PC-9 (cell line): Measurements from ENCODE around the gene WBP2NL. TPM values are rescaled to one million over a fixed set of nuclear protein-coding genes. Genes with fewer than 3 reads are reported as not detected.

Experiments used
- BruUV-seq: library from RNA; stranded (reverse); fragments of 400-500 nt; replicated peaks from 2 replicates; lab custom pipeline; 2021; lab: Mats Ljungman, UMichigan
- CTCF ChIA-PET: fragments of 300-600 bp; sonication (Branson Sonifier 250); formaldehyde crosslinking; loops from one replicate; lab custom pipeline; 2022; ENCODE audit warnings: antibody characterized with exemption; lab: Charles Lee
- POLR2A ChIA-PET: fragments of 300-600 bp; sonication (Branson Sonifier 250); formaldehyde crosslinking; loops from one replicate; lab custom pipeline; 2022; ENCODE audit warnings: antibody characterized with exemption; ENCODE audit not compliant: unreplicated experiment; lab: Charles Lee
- DNase-seq, 2 experiments: peaks; one replicate each; pipeline versions ENCODE4 v3.0.0 to v3.0.0-alpha.2; 2015 to 2022; ENCODE audit warnings: mixed read lengths in 1 of 2
- H2AFZ ChIP-seq: fragments of 200-600 bp; sonication (generic); 2 replicates; pipeline ENCODE4 v1.8.1; 2017; ENCODE audit warnings: antibody characterized with exemption
- H3F3A ChIP-seq: fragments of 200-600 bp; sonication (generic); 2 replicates; pipeline ENCODE4 v1.8.1; 2017; ENCODE audit warnings: antibody characterized with exemption, mild to moderate bottlenecking, low read depth; ENCODE audit not compliant: insufficient read depth
- H3K27ac ChIP-seq: fragments of 200-600 bp; sonication (generic); 2 replicates; pipeline ENCODE4 v1.6.1; 2016; ENCODE audit warnings: mixed run types
- H3K27me3 ChIP-seq: fragments of 200-600 bp; sonication (generic); 2 replicates; pipeline ENCODE4 v1.6.1; 2016; ENCODE audit warnings: low read depth, mixed run types; ENCODE audit not compliant: insufficient read depth
- H3K36me3 ChIP-seq: fragments of 200-600 bp; sonication (generic); 2 replicates; pipeline ENCODE4 v1.6.1; 2016; ENCODE audit warnings: low read depth, mixed run types
- H3K4me1 ChIP-seq: fragments of 200-600 bp; sonication (generic); replicated peaks from 2 replicates; pipeline ENCODE4 v1.6.1; 2016; ENCODE audit warnings: mixed run types; ENCODE audit not compliant: insufficient read depth
- H3K4me2 ChIP-seq: fragments of 200-600 bp; sonication (generic); 2 replicates; pipeline ENCODE4 v1.6.1; 2017; ENCODE audit warnings: mixed run types
- H3K4me3 ChIP-seq: fragments of 200-600 bp; sonication (generic); 2 replicates; pipeline ENCODE4 v1.6.1; 2016; ENCODE audit warnings: mixed run types
- H3K79me2 ChIP-seq: fragments of 200-600 bp; sonication (generic); 2 replicates; pipeline ENCODE4 v1.6.1; 2017; ENCODE audit warnings: low read depth, mixed run types
- H3K9me2 ChIP-seq: fragments of 200-600 bp; sonication (generic); 2 replicates; pipeline ENCODE4 v1.8.1; 2017; ENCODE audit warnings: mild to moderate bottlenecking; ENCODE audit not compliant: insufficient read depth
- H3K9me3 ChIP-seq: fragments of 200-600 bp; sonication (generic); 2 replicates; pipeline ENCODE4 v1.8.1; 2016; ENCODE audit warnings: low read depth; ENCODE audit not compliant: insufficient read depth
- H4K20me1 ChIP-seq: fragments of 200-600 bp; sonication (generic); 2 replicates; pipeline ENCODE4 v1.8.1; 2017; ENCODE audit not compliant: insufficient read depth
- CTCF ChIP-seq: fragments of 200-600 bp; sonication (generic); conservative IDR thresholded peaks from 2 replicates; pipeline ENCODE4 v1.6.1; 2017; ENCODE audit warnings: mixed run types, antibody characterized with exemption, mild to moderate bottlenecking, moderate library complexity
- EZH2 ChIP-seq: fragments of 200-600 bp; sonication (generic); IDR thresholded peaks from 2 replicates; pipeline ENCODE4 v1.8.0; 2017; ENCODE audit warnings: antibody characterized with exemption, low read depth
- intact Hi-C: fragments of 100-400 bp; cut with micrococcal nuclease; formaldehyde crosslinking; loops from one replicate; pipeline ENCODE4 v1.10.0; 2022; ENCODE audit not compliant: unreplicated experiment
- total RNA-seq: library from RNA; stranded (reverse); gene quantifications from 2 replicates; pipeline ENCODE4 v1.2.3, GENCODE V29; 2021

The WBP2NL gene
- total RNA-seq, 1 experiment from 2014 or later = 7.1 TPM

GRCh38 chr22:42073621-42074041 is 75.0 kb downstream of the WBP2NL start:
- no peak overlapping the region for H3K4me2 ChIP-seq
- intact Hi-C loops = loop anchor here (10.0 kb wide), 1 partner anchor 129 kb away; the partner anchor contains the start of gene CENPM

GRCh38 chr22:42074132-42074811 is 75.7 kb downstream of the WBP2NL start, which contains the start of gene PHETA2:
Gene PHETA2 (plus strand): TSS chr22:42074248. CDS start chr22:42077294, 3,046 bp downstream.
- peaks cover 24% of the 10 kb centered on the region for H3K4me1 ChIP-seq
- POLR2A ChIA-PET = no interaction called here
- H3K9me3 ChIP-seq = no peaks in the 10 kb centered on the region; the same call in 1 of the 2 replicates
- H4K20me1 ChIP-seq = no peaks in the 10 kb centered on the region
- no peak within 1 kb of the TSS for H3K4me3 ChIP-seq
- H3F3A ChIP-seq = peaks cover 14% of the 10 kb centered on the region; the same call in 1 of the 2 replicates
- CTCF ChIA-PET = no interaction called here
- no peak within 1 kb of the TSS for H3K27ac ChIP-seq
- intact Hi-C loops = loop anchor here (10.0 kb wide), 1 partner anchor 129 kb away; the partner anchor contains the start of gene CENPM
- DNase-seq = peak in 1 of 2 experiments; percentile 29
- no TSS peak for BruUV-seq
- H3K27me3 ChIP-seq = no peaks in the 10 kb centered on the region
- H3K36me3 ChIP-seq = no peaks in the 10 kb centered on the region
- TF ChIP-seq EZH2 (no peak), CTCF (no peak)
- H2AFZ ChIP-seq = no peak within 1 kb of the TSS
- H3K9me2 ChIP-seq = no peaks in the 10 kb centered on the region
- H3K4me2 ChIP-seq = no peak within 1 kb of the TSS
- no peaks in the 10 kb centered on the region for H3K79me2 ChIP-seq

More at GRCh38 chr22:42073621-42074041, 75.0 kb downstream of the WBP2NL start:
- no peaks in the 10 kb centered on the region for H3K27me3 ChIP-seq
- H3F3A ChIP-seq = peaks cover 14% of the 10 kb centered on the region; the same call in 1 of the 2 replicates
- no peak overlapping the region for H3K27ac ChIP-seq
- H3K4me3 ChIP-seq = no peak overlapping the region
- no TSS peak for BruUV-seq
- H4K20me1 ChIP-seq = no peaks in the 10 kb centered on the region
- H2AFZ ChIP-seq = no peak overlapping the region
- DNase-seq = no peak
- H3K9me3 ChIP-seq = no peaks in the 10 kb centered on the region; the same call in 1 of the 2 replicates
- no peaks in the 10 kb centered on the region for H3K9me2 ChIP-seq
- no peak for TF ChIP-seq CTCF
- TF ChIP-seq EZH2 = no peak
- ChIA-PET POLR2A (no interaction called here), CTCF (no interaction called here)
- H3K79me2 ChIP-seq = no peaks in the 10 kb centered on the region
- peaks cover 18% of the 10 kb centered on the region for H3K4me1 ChIP-seq
- no peaks in the 10 kb centered on the region for H3K36me3 ChIP-seq

- Histone ChIP-seq H3K27ac (no peak overlapping the region), H3K9me2 (no peaks in the 10 kb centered on the region), H3K9me3 (no peaks in the 10 kb centered on the region; the same call in 1 of the 2 replicates), H3K4me1 (peaks cover 18% of the 10 kb centered on the region), H3K36me3 (no peaks in the 10 kb centered on the region), H3K27me3 (no peaks in the 10 kb centered on the region), H3K4me3 (no peak overlapping the region), H3K4me2 (no peak overlapping the region), H3F3A (peaks cover 8% of the 10 kb centered on the region; the same call in 1 of the 2 replicates), H3K79me2 (peaks cover 1% of the 10 kb centered on the region; the same call in 1 of the 2 replicates), H2AFZ (no peak overlapping the region), H4K20me1 (no peaks in the 10 kb centered on the region)
- TF ChIP-seq CTCF (no peak), EZH2 (no peak)
- CTCF ChIA-PET = no interaction called here
- POLR2A ChIA-PET = interaction anchor here (0.6 kb wide), 1 partner anchor 9 kb away, joined by 3 read pairs; no protein-coding TSS in a partner anchor
- no TSS peak for BruUV-seq
- intact Hi-C loops = loop anchor here (10.0 kb wide), 1 partner anchor 130 kb away; the partner anchor contains the start of gene CENPM
- no peak for DNase-seq
Measured at GRCh38 chr22:42074846-42075676, 76.5 kb downstream of the WBP2NL start.
